Right ventricle myocardium superior (tissue), 1 donor: Measurements from ENCODE around the gene DEF6. TPM values are rescaled to one million over a fixed set of nuclear protein-coding genes. Genes with fewer than 3 reads are reported as not detected.

Experiments
- ATAC-seq: fragments of 200-7000 bp; cut with Tn5 transposase; one replicate; pipeline ENCODE4 v1.9.1; 2020; ENCODE audit warnings: mild to moderate bottlenecking; ENCODE audit not compliant: poor library complexity
- DNase-seq: peaks from one replicate; pipeline ENCODE4 v3.0.0-alpha.2; 2020
- intact Hi-C: fragments of 100-400 bp; cut with DNase I; formaldehyde crosslinking; loops from one replicate; pipeline ENCODE4 v1.11.2; 2022
- total RNA-seq: library from RNA; stranded (reverse); fragmentation: NEBNext Ultra II Directional; extraction: Animal tissue kit (Norgen Biotek cat#: 25700); gene quantifications from one replicate; pipeline ENCODE4 v1.2.1, GENCODE V29; 2021
- donor health status: DM: no; HTN: yes; CAD: no; lungs with severe emphysema.

Gene DEF6
- total RNA-seq, 1 donor from 2014 or later = 0.97 TPM

- intact Hi-C loops = no loop called here
- ATAC-seq = no peak
- no peak for DNase-seq
These were observed 64.6 kb downstream of the DEF6 start for GRCh38 chr6:35362200-35362599.

GRCh38 chr6:35363293-35363750, 65.7 kb downstream of the DEF6 start:
- ATAC-seq = peak; percentile 42
- intact Hi-C loops = no loop called here
- DNase-seq = no peak

- intact Hi-C loops = no loop called here
- no peak for ATAC-seq
These were observed 68.1 kb downstream of the DEF6 start for GRCh38 chr6:35365594-35366203.

GRCh38 chr6:35366204-35366596, 68.6 kb downstream of the DEF6 start:
- intact Hi-C loops = no loop called here
- DNase-seq (no peak), ATAC-seq (no peak)

More at GRCh38 chr6:35365594-35366203, 68.1 kb downstream of the DEF6 start:
- no peak for DNase-seq

- intact Hi-C loops = no loop called here
- ATAC-seq = no peak
- no peak for DNase-seq
These were observed 70.0 kb downstream of the DEF6 start for GRCh38 chr6:35367646-35368037.

GRCh38 chr6:35368038-35368887, 70.6 kb downstream of the DEF6 start:
- intact Hi-C loops = no loop called here
- ATAC-seq (no peak), DNase-seq (no peak)

GRCh38 chr6:35370124-35370741, 72.6 kb downstream of the DEF6 start:
- intact Hi-C loops = no loop called here
- peak; percentile 82 for ATAC-seq
- DNase-seq = peak; percentile 75

GRCh38 chr6:35370785-35371493, 73.3 kb downstream of the DEF6 start:
- ATAC-seq (peak; percentile 74), DNase-seq (peak; percentile 48)
- intact Hi-C loops = no loop called here

Other genes with a start within 250 kb of the DEF6 start
- gene TCP11, start 156.5 kb upstream of the DEF6 start, total RNA-seq = not detected
- 9.7 TPM for gene SCUBE3, start 83.9 kb upstream of the DEF6 start, total RNA-seq
- gene ZNF76, start 38.1 kb upstream of the DEF6 start, total RNA-seq = 35.3 TPM
- 12.8 TPM for gene PPARD, start 44.7 kb downstream of the DEF6 start, total RNA-seq
- 3.4 TPM for gene FANCE, start 154.5 kb downstream of the DEF6 start, total RNA-seq
- 535 TPM for gene RPL10A, start 170.6 kb downstream of the DEF6 start, total RNA-seq
- gene TEAD3, start 199.3 kb downstream of the DEF6 start, total RNA-seq = 25.4 TPM
- gene TULP1, start 215.1 kb downstream of the DEF6 start, total RNA-seq = not detected